T-cell (primary cell): Measurements from ENCODE around the gene KLF15. TPM values are rescaled to one million over a fixed set of nuclear protein-coding genes. Genes with fewer than 3 reads are reported as not detected.

Source experiments
- ATAC-seq, 4 experiments: fragments of 200-7000 bp in 3 of 4; fragments of 150-1000 bp in 1 of 4; cut with Tn5 transposase; replicated peaks in 1 of 4; 1 replicate in 3 of 4; 2 replicates in 1 of 4; pipeline ENCODE4 v1.10.0; 2021; ENCODE audit warnings: moderate library complexity in 3 of 4, mild to moderate bottlenecking in 2 of 4, moderate number of reproducible peaks in 1 of 4
- CTCF ChIA-PET, 2 donors: fragments of 300-600 bp; sonication (Branson Sonifier 250); formaldehyde crosslinking; loops; one replicate each; lab custom pipeline; 2022; ENCODE audit warnings: antibody characterized with exemption in 2 of 2; lab: Charles Lee
- POLR2A ChIA-PET, 2 donors: fragments of 300-600 bp; sonication (Branson Sonifier 250); formaldehyde crosslinking; loops; one replicate each; lab custom pipeline; 2022; ENCODE audit warnings: antibody characterized with exemption in 2 of 2; lab: Charles Lee
- DNase-seq, 35 experiments: peaks; one replicate each; pipeline versions ENCODE4 v3.0.0 to v3.0.0-alpha.2; 2013 to 2023
- H3K27ac ChIP-seq: one replicate; pipeline ENCODE4 v1.5.1; 2013; ENCODE audit warnings: low read length
- H3K27me3 ChIP-seq, 2 experiments: replicated peaks in 1 of 2; 1 replicate in 1 of 2; 2 replicates in 1 of 2; pipeline versions ENCODE4 v1.6.1 to v1.7.0; 2013; ENCODE audit warnings: low read length in 1 of 2, mixed read lengths in 1 of 2; ENCODE audit not compliant: control insufficient read depth in 2 of 2, insufficient read depth in 2 of 2; ENCODE audit errors: extremely low read depth in 1 of 2
- H3K36me3 ChIP-seq, 2 donors: 1 replicate in 1 of 2; 2 replicates in 1 of 2; pipeline versions ENCODE4 v1.6.1 to v1.7.0; 2013; ENCODE audit warnings: low read length in 1 of 2; ENCODE audit not compliant: control insufficient read depth in 2 of 2, insufficient read depth in 1 of 2; ENCODE audit errors: extremely low read depth in 1 of 2
- H3K4me1 ChIP-seq, 2 experiments: 1 replicate in 1 of 2; 2 replicates in 1 of 2; pipeline versions ENCODE4 v1.6.1 to v1.7.0; 2013; ENCODE audit warnings: low read length in 2 of 2, mixed read lengths in 1 of 2; ENCODE audit not compliant: insufficient read depth in 2 of 2, control insufficient read depth in 1 of 2; ENCODE audit errors: extremely low read depth in 1 of 2
- H3K4me3 ChIP-seq, 2 donors: 1 replicate in 1 of 2; 2 replicates in 1 of 2; pipeline versions ENCODE4 v1.5.1 to v1.7.0; 2013; ENCODE audit warnings: mild to moderate bottlenecking in 2 of 2, low read length in 1 of 2, moderate library complexity in 1 of 2; ENCODE audit not compliant: control insufficient read depth in 1 of 2; ENCODE audit errors: extremely low read depth in 1 of 2
- H3K9me3 ChIP-seq: 2 replicates; pipeline ENCODE4 v1.7.0; 2013
- H3K27ac Mint-ChIP-seq, 2 donors: one replicate each; pipeline ENCODE4 v1.8.0; 2020 to 2021; ENCODE audit warnings: mild to moderate bottlenecking in 2 of 2, mixed read lengths in 2 of 2
- H3K27me3 Mint-ChIP-seq, 2 donors: one replicate each; pipeline ENCODE4 v1.8.0; 2021 to 2022; ENCODE audit warnings: mixed read lengths in 2 of 2
- H3K36me3 Mint-ChIP-seq: one replicate; pipeline ENCODE4 v1.8.0; 2021; ENCODE audit warnings: mixed read lengths
- H3K4me1 Mint-ChIP-seq, 3 donors: one replicate each; pipeline ENCODE4 v1.8.0; 2020 to 2022; ENCODE audit warnings: mixed read lengths in 3 of 3, mild to moderate bottlenecking in 1 of 3
- H3K4me3 Mint-ChIP-seq, 3 donors: one replicate each; pipeline ENCODE4 v1.8.0; 2020 to 2022; ENCODE audit warnings: mild to moderate bottlenecking in 3 of 3, mixed read lengths in 3 of 3, moderate library complexity in 3 of 3
- H3K9me3 Mint-ChIP-seq, 3 donors: one replicate each; pipeline ENCODE4 v1.8.0; 2020 to 2022; ENCODE audit warnings: mixed read lengths in 3 of 3
- WGBS: methylation state at CpG from one replicate; pipeline ENCODE4 v1.1.5; 2013; ENCODE audit warnings: missing lambda C conversion rate; ENCODE audit not compliant: insufficient coverage; 5-methylcytosine and 5-hydroxymethylcytosine counted together
- total RNA-seq, 35 experiments: library from RNA in 6 of 35; stranded (reverse) in 6 of 35; fragments of 120-200 nt in 1 of 35; gene quantifications; one replicate each; pipeline versions ENCODE4 v1.2.1 to v1.2.4 and lab custom pipeline; 2013 to 2026

KLF15 gene
- total RNA-seq, 5 donors from 2014 or later (not counting 1 experiment from before 2014, with no cell fraction given) = 0.26 to 0.75 (median 0.35) TPM

DNA sequence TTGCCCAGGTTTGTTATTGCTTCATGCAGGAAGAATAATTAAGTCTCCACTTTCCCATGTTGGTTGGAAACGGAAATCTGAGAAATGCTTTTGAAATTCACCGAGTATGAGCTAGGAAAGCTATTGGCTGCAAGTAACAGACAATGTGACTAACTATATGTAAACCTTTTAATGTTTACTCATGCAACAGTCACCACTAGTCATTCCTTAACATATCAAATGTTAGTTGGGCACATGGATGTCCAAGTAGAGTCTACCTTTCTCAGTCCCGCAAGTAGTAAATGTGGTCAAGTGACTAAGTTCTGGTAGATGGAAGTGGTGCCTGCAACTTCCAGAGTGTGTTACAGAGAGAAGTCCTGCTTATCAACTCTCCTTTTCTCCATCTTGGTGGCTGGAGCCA, 52.5 kb downstream of the KLF15 start:
- H3K27ac Mint-ChIP-seq = no peak overlapping the region
- Histone ChIP-seq H3K27me3 (peaks cover 0 to 35% of the 10 kb centered on the region in 2 experiments), H3K36me3 (no peaks in the 10 kb centered on the region), H3K4me3 (no peak overlapping the region), H3K4me1 (no peaks in the 10 kb centered on the region), H3K27ac (no peak overlapping the region), H3K9me3 (peaks cover 2% of the 10 kb centered on the region)
- no peaks in the 10 kb centered on the region for H3K4me1 Mint-ChIP-seq
- H3K27me3 Mint-ChIP-seq = peaks cover 10 to 17% of the 10 kb centered on the region in 2 donors
- no peak for DNase-seq
- WGBS = no CpG with 5 or more reads among the region's 3 CpGs
- ChIA-PET POLR2A (no interaction called here), CTCF (no interaction called here)
- peaks cover 11 to 26% (median 18%) of the 10 kb centered on the region in 3 donors for H3K9me3 Mint-ChIP-seq
- no peak for ATAC-seq
- H3K36me3 Mint-ChIP-seq = no peaks in the 10 kb centered on the region
- no peak overlapping the region for H3K4me3 Mint-ChIP-seq

DNA sequence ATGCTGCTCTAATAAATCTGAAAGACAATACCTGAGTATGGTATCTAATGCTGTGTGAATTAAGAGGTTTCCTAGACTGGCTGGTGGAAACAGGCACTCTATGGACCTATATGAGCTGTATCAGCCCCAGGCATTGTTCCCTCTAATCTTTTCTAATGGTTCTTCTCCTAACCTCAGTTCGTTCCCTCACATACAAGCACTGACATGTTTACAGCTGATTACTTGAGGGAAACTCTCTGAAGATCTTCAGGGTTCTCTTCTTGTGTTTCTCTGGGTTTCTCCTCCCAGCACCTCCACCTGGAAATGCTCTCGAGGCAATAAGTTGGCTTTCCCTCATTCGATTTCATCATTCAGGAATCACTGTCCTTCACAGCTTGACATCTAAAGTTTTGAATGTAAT, 52.9 kb downstream of the KLF15 start:
- H3K36me3 Mint-ChIP-seq = no peaks in the 10 kb centered on the region
- WGBS = 80% methylated on average over 1 of the region's 3 CpGs
- Histone ChIP-seq H3K9me3 (peaks cover 2% of the 10 kb centered on the region), H3K27me3 (peaks cover 0 to 36% of the 10 kb centered on the region in 2 experiments), H3K36me3 (no peaks in the 10 kb centered on the region), H3K27ac (no peak overlapping the region), H3K4me3 (no peak overlapping the region), H3K4me1 (no peaks in the 10 kb centered on the region)
- POLR2A ChIA-PET = interaction anchor here in 1 of 2 donors (0.6 kb wide), 1 partner anchor 103 kb away, joined by 3 read pairs; no protein-coding TSS in a partner anchor
- DNase-seq = no peak
- CTCF ChIA-PET = no interaction called here
- H3K27ac Mint-ChIP-seq = no peak overlapping the region
- peaks cover 11 to 26% (median 18%) of the 10 kb centered on the region in 3 donors for H3K9me3 Mint-ChIP-seq
- ATAC-seq = no peak
- H3K4me1 Mint-ChIP-seq = no peaks in the 10 kb centered on the region
- no peak overlapping the region for H3K4me3 Mint-ChIP-seq
- H3K27me3 Mint-ChIP-seq = peaks cover 10 to 18% of the 10 kb centered on the region in 2 donors

DNA sequence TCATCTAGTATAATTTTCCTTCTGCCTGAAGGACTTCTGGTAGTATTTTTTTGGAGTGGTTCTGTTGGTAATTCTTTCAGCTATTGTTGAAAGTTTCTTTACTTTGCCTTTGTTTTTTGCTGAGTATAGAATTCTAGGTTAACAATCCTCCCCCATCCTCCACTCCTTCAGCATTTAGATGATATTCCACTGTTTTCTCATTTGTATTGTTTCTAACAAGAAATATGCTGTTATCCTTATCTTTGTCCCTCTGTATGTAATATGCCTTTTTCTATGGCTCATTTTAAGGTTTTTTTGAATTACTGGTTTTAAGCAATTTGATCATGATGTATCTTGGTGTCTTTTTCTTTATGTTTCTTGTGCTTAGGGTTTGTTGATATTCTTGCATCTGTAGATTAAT, 53.9 kb downstream of the KLF15 start:
- peaks cover 17 to 26% (median 18%) of the 10 kb centered on the region in 3 donors for H3K9me3 Mint-ChIP-seq
- H3K27ac Mint-ChIP-seq = no peak overlapping the region
- no peak for DNase-seq
- Histone ChIP-seq H3K9me3 (peaks cover 2% of the 10 kb centered on the region), H3K27me3 (peaks cover 0 to 31% of the 10 kb centered on the region in 2 experiments), H3K4me3 (no peak overlapping the region), H3K27ac (no peak overlapping the region), H3K36me3 (no peaks in the 10 kb centered on the region), H3K4me1 (no peaks in the 10 kb centered on the region)
- POLR2A ChIA-PET = no interaction called here
- ATAC-seq = no peak
- H3K36me3 Mint-ChIP-seq = no peaks in the 10 kb centered on the region
- H3K4me3 Mint-ChIP-seq = no peak overlapping the region
- H3K27me3 Mint-ChIP-seq = peaks cover 3 to 12% of the 10 kb centered on the region in 2 donors
- no peaks in the 10 kb centered on the region for H3K4me1 Mint-ChIP-seq
- CTCF ChIA-PET = no interaction called here

DNA sequence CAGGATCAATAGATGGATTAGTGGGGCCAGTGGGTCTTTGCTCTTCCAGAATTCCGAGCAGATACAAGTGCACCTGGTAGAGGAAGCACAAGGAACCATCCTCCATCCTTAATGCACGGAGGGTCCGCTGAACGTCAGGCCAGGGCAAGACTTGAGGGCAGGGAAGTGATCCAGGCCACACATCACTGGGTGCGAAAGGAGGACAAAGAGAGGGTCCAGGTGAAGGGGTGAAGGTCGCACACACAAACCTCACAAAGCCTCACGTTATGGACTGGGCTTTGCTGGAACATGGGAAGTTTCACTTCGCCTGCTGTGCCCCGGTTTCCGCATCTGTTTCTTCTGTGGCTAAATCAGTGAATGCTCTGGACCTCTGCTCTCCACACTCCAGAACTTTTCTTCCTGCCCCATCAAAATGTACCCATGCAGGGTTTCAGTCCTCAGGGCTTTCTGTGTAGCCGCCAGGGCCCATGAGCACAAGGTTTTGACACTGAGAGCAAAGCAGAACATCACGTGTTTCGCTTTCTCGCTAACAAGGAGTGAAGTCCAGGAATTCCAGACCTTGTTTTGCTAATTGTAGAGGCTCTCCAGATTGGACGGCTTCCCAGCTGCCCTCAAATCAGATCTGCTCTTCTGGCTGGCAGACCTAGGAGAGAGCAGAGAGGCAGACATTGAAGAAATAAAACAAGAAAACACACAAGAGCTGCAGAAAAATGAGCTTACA, 56.3 kb downstream of the KLF15 start:
- Histone ChIP-seq H3K27ac (no peak overlapping the region), H3K27me3 (peaks cover 0 to 17% of the 10 kb centered on the region in 2 experiments), H3K4me3 (no peak overlapping the region), H3K4me1 (no peaks in the 10 kb centered on the region), H3K36me3 (no peaks in the 10 kb centered on the region), H3K9me3 (peaks cover 2% of the 10 kb centered on the region)
- Mint-ChIP-seq H3K27ac (no peak overlapping the region), H3K36me3 (no peaks in the 10 kb centered on the region), H3K4me3 (no peak overlapping the region), H3K9me3 (peaks cover 17 to 26% (median 18%) of the 10 kb centered on the region in 3 donors), H3K4me1 (no peaks in the 10 kb centered on the region), H3K27me3 (peaks cover 3 to 7% of the 10 kb centered on the region in 2 donors)
- WGBS = 80% methylated on average over 11 of the region's 15 CpGs
- DNase-seq (no peak), ATAC-seq (no peak)
- POLR2A ChIA-PET = no interaction called here
- CTCF ChIA-PET = no interaction called here

DNA sequence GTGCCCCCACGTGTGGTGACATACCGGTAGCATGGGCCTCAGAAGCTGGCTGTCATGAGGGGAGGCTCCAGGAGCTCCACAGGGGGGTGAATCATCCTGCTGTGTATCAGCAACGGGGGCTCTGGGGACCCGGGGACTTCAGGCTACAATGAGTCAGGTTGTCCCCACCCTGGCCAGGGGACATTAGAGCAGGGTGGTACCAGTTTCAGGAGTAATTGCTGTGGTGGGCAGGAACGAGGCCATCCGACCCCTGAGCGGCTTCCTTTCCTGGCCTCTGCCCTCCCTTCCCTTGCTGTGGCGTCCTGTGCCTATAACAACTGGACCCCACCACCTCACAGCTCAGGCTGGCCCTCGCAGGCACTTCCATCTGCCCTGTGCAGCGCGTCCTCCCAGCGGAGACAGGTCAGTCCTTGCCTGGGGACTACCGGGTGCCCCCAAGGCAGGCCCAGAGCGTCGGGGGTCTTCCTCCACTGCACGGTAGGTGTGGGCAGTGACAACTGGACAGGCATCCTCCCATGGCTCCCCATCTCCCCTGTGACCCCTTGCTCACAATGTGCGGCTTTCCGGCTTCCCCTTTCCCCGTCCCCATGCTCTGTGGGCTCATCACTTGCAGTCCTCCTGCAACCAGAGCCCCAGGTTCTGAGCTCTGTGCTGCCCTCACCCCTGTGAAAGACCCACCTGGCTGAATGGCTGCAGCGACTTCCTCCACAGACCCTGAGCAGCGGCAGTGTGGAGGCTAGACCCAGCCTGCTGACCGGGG, 57.0 kb downstream of the KLF15 start:
- Mint-ChIP-seq H3K27me3 (peaks cover 3 to 7% of the 10 kb centered on the region in 2 donors), H3K27ac (no peak overlapping the region), H3K4me3 (no peak overlapping the region), H3K4me1 (no peaks in the 10 kb centered on the region), H3K9me3 (peaks cover 17 to 26% (median 18%) of the 10 kb centered on the region in 3 donors), H3K36me3 (no peaks in the 10 kb centered on the region)
- Histone ChIP-seq H3K4me3 (no peak overlapping the region), H3K36me3 (no peaks in the 10 kb centered on the region), H3K27ac (no peak overlapping the region), H3K27me3 (peaks cover 0 to 20% of the 10 kb centered on the region in 2 experiments), H3K9me3 (peaks cover 2% of the 10 kb centered on the region), H3K4me1 (no peaks in the 10 kb centered on the region)
- DNase-seq (no peak), ATAC-seq (no peak)
- POLR2A ChIA-PET = no interaction called here
- WGBS = 82% methylated on average over 19 of the region's 22 CpGs
- CTCF ChIA-PET = no interaction called here

DNA sequence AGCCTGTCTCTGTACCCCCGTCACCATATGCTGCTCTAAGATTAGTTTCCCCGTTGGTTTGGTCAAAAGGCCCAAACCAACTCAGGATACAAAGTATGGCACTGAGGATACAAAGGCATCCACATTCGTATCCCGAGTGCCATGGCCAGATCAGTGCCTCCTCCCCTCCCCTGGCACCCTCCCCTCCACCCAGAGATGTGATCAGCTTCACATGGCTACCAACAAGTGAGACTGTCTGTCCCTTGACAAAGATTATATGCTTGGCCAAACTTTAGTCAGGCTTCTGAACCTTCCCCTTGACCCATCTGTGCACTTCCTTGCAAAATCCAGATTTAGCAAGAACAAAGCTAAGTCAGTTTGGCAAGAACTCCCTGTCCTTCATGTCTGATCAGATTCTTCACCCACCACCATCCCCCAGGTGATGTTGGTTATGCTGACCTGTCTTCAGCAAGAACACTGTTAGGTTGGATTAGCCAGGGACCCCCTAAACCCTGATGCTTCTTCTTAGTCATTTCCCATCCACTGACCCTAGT, 61.7 kb downstream of the KLF15 start:
- Mint-ChIP-seq H3K9me3 (peaks cover 0 to 6% (median 0%) of the 10 kb centered on the region in 3 donors), H3K27ac (no peak overlapping the region), H3K4me3 (no peak overlapping the region), H3K4me1 (no peaks in the 10 kb centered on the region), H3K36me3 (no peaks in the 10 kb centered on the region), H3K27me3 (peaks cover 15 to 16% of the 10 kb centered on the region in 2 donors)
- no peaks in the 10 kb centered on the region for H3K9me3 ChIP-seq
- no peak overlapping the region for H3K4me3 ChIP-seq
- no peaks in the 10 kb centered on the region for H3K4me1 ChIP-seq
- H3K36me3 ChIP-seq = no peaks in the 10 kb centered on the region
- CTCF ChIA-PET = no interaction called here
- WGBS = 67% methylated on average over 1 of the region's 4 CpGs
- DNase-seq (no peak), ATAC-seq (no peak)
- H3K27me3 ChIP-seq = peaks cover 2 to 35% of the 10 kb centered on the region in 2 experiments
- H3K27ac ChIP-seq = no peak overlapping the region
- POLR2A ChIA-PET = no interaction called here
